ENCODE results near the gene ETHE1.

The ETHE1 gene

GRCh38 chr19:43468354-43469159 lies 58.4 kb downstream of the ETHE1 start:
- no peak for DNase-seq (ENCODE audit: low read depth)
- no peak overlapping the region for H3K4me3 ChIP-seq (ENCODE audit: low read depth, low read length)
- TF ChIP-seq CTCF (IDR thresholded peaks at IDR 0.05; ENCODE audit: insufficient read depth, low read depth, low read length, missing control alignments), result no peak

GRCh38 chr19:43467730-43468129 lies 59.3 kb downstream of the ETHE1 start:
- no peak overlapping the region for H3K4me3 ChIP-seq (ENCODE audit: low read depth, low read length)
- no peak for TF ChIP-seq CTCF (IDR thresholded peaks at IDR 0.05; ENCODE audit: insufficient read depth, low read depth, low read length, missing control alignments)
- no peak for DNase-seq (ENCODE audit: low read depth)

- no peak for TF ChIP-seq CTCF (IDR thresholded peaks at IDR 0.05; ENCODE audit: insufficient read depth, low read depth, low read length, missing control alignments)
- no peak for DNase-seq (ENCODE audit: low read depth)
- H3K4me3 ChIP-seq (ENCODE audit: low read depth, low read length), result no peak overlapping the region
Measured at GRCh38 chr19:43467276-43467675, 59.7 kb downstream of the ETHE1 start.

- no peak for TF ChIP-seq CTCF (IDR thresholded peaks at IDR 0.05; ENCODE audit: insufficient read depth, low read depth, low read length, missing control alignments)
- DNase-seq (ENCODE audit: low read depth), result no peak
- no peak overlapping the region for H3K4me3 ChIP-seq (ENCODE audit: low read depth, low read length)
Measured at GRCh38 chr19:43466793-43467192, 60.2 kb downstream of the ETHE1 start.

- peak within 1 kb of the TSS; percentile 73 for H3K4me3 ChIP-seq (ENCODE audit: low read depth, low read length)
- TF ChIP-seq CTCF (IDR thresholded peaks at IDR 0.05; ENCODE audit: insufficient read depth, low read depth, low read length, missing control alignments), result no peak
- no peak for DNase-seq (ENCODE audit: low read depth)
Measured at GRCh38 chr19:43465468-43466120, 61.4 kb downstream of the ETHE1 start, which contains the start of gene LYPD3. Gene LYPD3 (minus strand): TSS chr19:43465608. CDS start chr19:43465571, 37 bp downstream.

- no peak for TF ChIP-seq CTCF (IDR thresholded peaks at IDR 0.05; ENCODE audit: insufficient read depth, low read depth, low read length, missing control alignments)
- DNase-seq (ENCODE audit: low read depth), result no peak
- peak overlapping the region; percentile 73 for H3K4me3 ChIP-seq (ENCODE audit: low read depth, low read length)
Measured at GRCh38 chr19:43464134-43464775, 62.7 kb downstream of the ETHE1 start.
